ENCODE measurements around the gene SLC1A4. TPM values are rescaled to one million over a fixed set of nuclear protein-coding genes. Genes with fewer than 3 reads are reported as not detected.

Gene SLC1A4
- total RNA-seq, 4 donors from 2014 or later: 12.9 to 39.5 (median 29.0) TPM

DNA sequence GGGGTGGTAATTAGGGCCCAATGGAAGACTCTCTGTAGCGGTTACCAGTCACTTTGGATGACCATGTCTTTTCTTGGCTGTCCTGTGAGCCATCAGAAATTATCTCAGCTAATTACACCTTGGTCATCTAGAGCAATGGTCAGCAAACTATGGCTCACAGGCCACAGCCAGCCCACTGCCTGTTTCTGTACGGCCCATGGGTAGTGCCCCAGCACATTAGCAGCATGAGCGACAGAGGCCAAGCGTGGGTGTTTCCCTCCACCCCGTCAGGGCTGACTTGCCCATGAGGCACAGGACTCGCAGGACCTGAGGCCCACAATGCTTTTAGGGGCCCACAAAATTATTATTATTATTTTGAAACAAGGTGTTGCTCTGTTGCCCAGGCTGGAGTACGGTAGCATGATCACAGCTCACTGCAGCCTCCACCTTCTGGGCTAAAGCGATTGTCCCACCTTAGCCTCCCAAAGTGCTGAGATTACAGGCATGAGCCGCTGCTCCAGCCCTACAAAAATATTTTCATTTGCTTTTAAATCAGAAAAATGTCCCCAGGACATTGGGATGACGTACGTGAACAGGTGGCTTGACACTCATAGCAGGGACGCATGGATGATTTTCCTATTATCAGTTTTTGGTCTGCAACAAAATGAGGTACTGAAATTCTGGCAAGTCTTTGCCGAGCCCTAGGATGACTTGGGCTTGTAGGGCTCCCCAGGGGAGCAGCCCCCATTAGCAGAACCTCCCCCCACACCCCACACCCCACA lies 37.7 kb downstream of the SLC1A4 start:
- Histone ChIP-seq H3K27ac (no peak overlapping the region), H3K36me3 (no peaks in the 10 kb centered on the region), H3K4me3 (no peak overlapping the region), H3K4me1 (peaks cover 12% of the 10 kb centered on the region), H3K9me3 (no peaks in the 10 kb centered on the region), H3K27me3 (no peaks in the 10 kb centered on the region)
- 92% methylated on average over 11 of the region's 13 CpGs for WGBS
- DNase-seq (ENCODE audit: low spot score in 2 of 2): no peak
- TF ChIP-seq, protein P1, sequence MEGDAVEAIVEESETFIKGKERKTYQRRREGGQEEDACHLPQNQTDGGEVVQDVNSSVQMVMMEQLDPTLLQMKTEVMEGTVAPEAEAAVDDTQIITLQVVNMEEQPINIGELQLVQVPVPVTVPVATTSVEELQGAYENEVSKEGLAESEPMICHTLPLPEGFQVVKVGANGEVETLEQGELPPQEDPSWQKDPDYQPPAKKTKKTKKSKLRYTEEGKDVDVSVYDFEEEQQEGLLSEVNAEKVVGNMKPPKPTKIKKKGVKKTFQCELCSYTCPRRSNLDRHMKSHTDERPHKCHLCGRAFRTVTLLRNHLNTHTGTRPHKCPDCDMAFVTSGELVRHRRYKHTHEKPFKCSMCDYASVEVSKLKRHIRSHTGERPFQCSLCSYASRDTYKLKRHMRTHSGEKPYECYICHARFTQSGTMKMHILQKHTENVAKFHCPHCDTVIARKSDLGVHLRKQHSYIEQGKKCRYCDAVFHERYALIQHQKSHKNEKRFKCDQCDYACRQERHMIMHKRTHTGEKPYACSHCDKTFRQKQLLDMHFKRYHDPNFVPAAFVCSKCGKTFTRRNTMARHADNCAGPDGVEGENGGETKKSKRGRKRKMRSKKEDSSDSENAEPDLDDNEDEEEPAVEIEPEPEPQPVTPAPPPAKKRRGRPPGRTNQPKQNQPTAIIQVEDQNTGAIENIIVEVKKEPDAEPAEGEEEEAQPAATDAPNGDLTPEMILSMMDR (IDR thresholded peaks at IDR 0.05): no peak
- TF ChIP-seq POLR2AphosphoS5 (IDR thresholded peaks at IDR 0.05): no peak

DNA sequence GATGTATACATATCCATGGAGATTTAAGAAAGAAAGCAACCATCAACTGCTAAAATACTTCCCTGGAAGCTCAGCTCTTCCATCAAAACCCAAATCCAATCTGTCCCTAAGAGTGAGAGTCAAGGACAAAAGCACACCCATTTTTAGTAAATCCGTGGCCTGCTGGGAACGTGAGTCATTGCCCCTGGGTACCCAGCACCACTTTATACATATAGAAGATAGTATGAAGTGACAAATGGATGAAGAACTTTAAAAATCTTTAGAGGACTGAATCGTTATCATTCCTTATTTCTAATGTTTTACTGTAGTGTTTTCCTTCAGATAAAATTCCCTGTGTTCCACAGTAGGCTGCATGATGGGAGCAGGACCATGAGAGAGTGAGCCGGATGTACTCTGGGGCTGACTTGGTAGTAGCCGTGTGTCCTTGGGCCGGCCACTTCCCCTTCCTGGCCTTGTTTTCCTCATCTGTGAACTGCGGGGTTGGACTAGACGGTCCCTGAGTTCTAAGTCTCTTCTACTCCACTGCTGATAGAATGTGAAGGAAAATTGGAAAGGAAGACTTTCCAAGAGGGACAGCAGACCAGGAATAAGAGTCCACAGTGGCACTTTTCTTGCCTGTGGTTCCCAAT lies 38.5 kb downstream of the SLC1A4 start:
- no peaks in the 10 kb centered on the region for H3K36me3 ChIP-seq
- H3K27me3 ChIP-seq: no peaks in the 10 kb centered on the region
- H3K27ac ChIP-seq: no peak overlapping the region
- H3K9me3 ChIP-seq: no peaks in the 10 kb centered on the region
- H3K4me1 ChIP-seq: peaks cover 12% of the 10 kb centered on the region
- no peak for DNase-seq (ENCODE audit: low spot score in 2 of 2)
- TF ChIP-seq POLR2A (IDR thresholded peaks at IDR 0.05): no peak
- TF ChIP-seq EP300 (IDR thresholded peaks at IDR 0.05): no peak
- no peak for TF ChIP-seq POLR2AphosphoS5 (IDR thresholded peaks at IDR 0.05)
- TF ChIP-seq, protein P1 (IDR thresholded peaks at IDR 0.05): no peak
- H3K4me3 ChIP-seq: no peak overlapping the region
- WGBS: 86% methylated on average over 8 of the region's 8 CpGs

DNA sequence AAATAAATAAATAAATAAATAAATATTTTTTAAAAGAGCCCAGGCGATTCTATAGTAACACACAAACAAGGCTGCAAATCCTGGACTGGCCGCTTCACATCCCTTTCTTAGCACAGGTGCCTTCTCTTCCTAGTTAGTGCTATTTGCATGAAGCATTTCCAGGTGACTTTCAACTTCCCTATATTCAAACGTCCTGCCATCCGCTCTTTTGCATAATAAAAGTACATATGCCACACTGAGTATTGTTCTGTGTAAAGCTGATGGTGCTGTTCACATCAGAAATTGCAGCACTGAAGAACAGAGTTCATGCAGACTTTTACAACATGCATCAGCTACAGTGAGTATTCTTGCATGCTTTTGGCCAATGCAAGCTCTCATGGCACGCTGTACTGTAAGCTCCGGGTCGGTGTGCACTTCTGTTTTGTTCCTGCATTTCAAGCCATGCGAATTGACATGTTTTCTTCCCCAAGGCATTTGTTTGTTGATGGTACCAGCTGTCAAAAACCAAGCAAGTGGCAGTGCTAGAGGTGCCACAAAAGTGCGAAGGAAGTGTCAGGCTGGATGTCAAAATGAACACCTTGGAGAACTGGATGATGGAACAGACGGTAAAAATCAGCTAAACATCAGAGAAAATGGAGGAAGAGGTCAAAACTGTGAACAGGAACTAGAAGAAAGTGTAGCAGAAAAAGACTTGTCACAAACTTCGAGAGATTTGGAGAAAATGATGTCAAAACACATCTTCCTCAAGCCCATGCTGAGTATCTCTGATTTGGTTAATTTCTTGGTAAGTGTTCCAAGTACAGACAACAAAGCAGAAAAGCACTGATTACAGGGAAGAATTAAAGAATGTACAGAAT lies 41.5 kb downstream of the SLC1A4 start:
- Histone ChIP-seq H3K4me1 (peaks cover 4% of the 10 kb centered on the region), H3K27ac (no peak overlapping the region), H3K36me3 (no peaks in the 10 kb centered on the region), H3K4me3 (no peak overlapping the region), H3K27me3 (no peaks in the 10 kb centered on the region), H3K9me3 (no peaks in the 10 kb centered on the region)
- DNase-seq (ENCODE audit: low spot score in 2 of 2): no peak
- whole genome bisulfite sequencing: 79% methylated on average over 11 of the region's 11 CpGs
- no peak for TF ChIP-seq EP300 (IDR thresholded peaks at IDR 0.05)
- TF ChIP-seq POLR2AphosphoS5 (IDR thresholded peaks at IDR 0.05): no peak
- no peak for TF ChIP-seq POLR2A (IDR thresholded peaks at IDR 0.05)
- TF ChIP-seq, protein P1 (IDR thresholded peaks at IDR 0.05): no peak

- TF ChIP-seq POLR2A (IDR thresholded peaks at IDR 0.05): no peak
- TF ChIP-seq EP300 (IDR thresholded peaks at IDR 0.05): no peak
- TF ChIP-seq, protein P1 (IDR thresholded peaks at IDR 0.05): no peak
- no peak for TF ChIP-seq POLR2AphosphoS5 (IDR thresholded peaks at IDR 0.05)
- Histone ChIP-seq H3K9me3 (no peaks in the 10 kb centered on the region), H3K36me3 (no peaks in the 10 kb centered on the region), H3K4me1 (peaks cover 4% of the 10 kb centered on the region), H3K4me3 (no peak overlapping the region), H3K27me3 (no peaks in the 10 kb centered on the region), H3K27ac (no peak overlapping the region)
- DNase-seq (ENCODE audit: low spot score in 2 of 2): no peak
- WGBS: 61% methylated on average over 8 of the region's 8 CpGs
Measured at GRCh38 chr2:65031341-65032018, 42.3 kb downstream of the SLC1A4 start.
